GM21381 (cell line): ENCODE data around the gene KDM8.

Experiments
- ATAC-seq: cut with Tn5 transposase; IDR thresholded peaks from one replicate; pipeline ENCODE4 v1.9.1; 2021; ENCODE audit warnings: mild to moderate bottlenecking, moderate library complexity; ENCODE audit not compliant: unreplicated experiment

The KDM8 gene

GRCh38 chr16:27228621-27229501 lies 25.5 kb downstream of the KDM8 start:
- no peak for ATAC-seq

- no peak for ATAC-seq
Measured at GRCh38 chr16:27229891-27230470, 26.7 kb downstream of the KDM8 start.

GRCh38 chr16:27230562-27231001 lies 27.3 kb downstream of the KDM8 start:
- no peak for ATAC-seq

GRCh38 chr16:27231692-27232060 lies 28.4 kb downstream of the KDM8 start:
- ATAC-seq = no peak

- ATAC-seq = peak; percentile 62
Measured at GRCh38 chr16:27232061-27232900, 29.0 kb downstream of the KDM8 start.

- ATAC-seq = no peak
Measured at GRCh38 chr16:27232901-27233625, 29.7 kb downstream of the KDM8 start.

GRCh38 chr16:27233731-27234130 lies 30.4 kb downstream of the KDM8 start:
- ATAC-seq = no peak

- no peak for ATAC-seq
Measured at GRCh38 chr16:27234171-27234570, 30.8 kb downstream of the KDM8 start.

GRCh38 chr16:27234603-27235002 lies 31.3 kb downstream of the KDM8 start:
- ATAC-seq = no peak

- ATAC-seq = no peak
Measured at GRCh38 chr16:27235055-27235937, 32.0 kb downstream of the KDM8 start.

- ATAC-seq = no peak
Measured at GRCh38 chr16:27235938-27236245, 32.6 kb downstream of the KDM8 start.

GRCh38 chr16:27236635-27237218 lies 33.4 kb downstream of the KDM8 start:
- ATAC-seq = no peak

GRCh38 chr16:27237219-27238015 lies 34.1 kb downstream of the KDM8 start:
- peak; percentile 66 for ATAC-seq

- ATAC-seq = peak; percentile 30
Measured at GRCh38 chr16:27238016-27238587, 34.8 kb downstream of the KDM8 start.

GRCh38 chr16:27238591-27238990 lies 35.3 kb downstream of the KDM8 start:
- no peak for ATAC-seq

- ATAC-seq = no peak
Measured at GRCh38 chr16:27239026-27239425, 35.7 kb downstream of the KDM8 start.

GRCh38 chr16:27239906-27240655 lies 36.8 kb downstream of the KDM8 start:
- ATAC-seq = no peak
